ENCODE measurements around the gene LNX2.

GRCh38 chr13:27549406-27549981, 70.8 kb downstream of the LNX2 start:
- TF ChIP-seq, protein P1, sequence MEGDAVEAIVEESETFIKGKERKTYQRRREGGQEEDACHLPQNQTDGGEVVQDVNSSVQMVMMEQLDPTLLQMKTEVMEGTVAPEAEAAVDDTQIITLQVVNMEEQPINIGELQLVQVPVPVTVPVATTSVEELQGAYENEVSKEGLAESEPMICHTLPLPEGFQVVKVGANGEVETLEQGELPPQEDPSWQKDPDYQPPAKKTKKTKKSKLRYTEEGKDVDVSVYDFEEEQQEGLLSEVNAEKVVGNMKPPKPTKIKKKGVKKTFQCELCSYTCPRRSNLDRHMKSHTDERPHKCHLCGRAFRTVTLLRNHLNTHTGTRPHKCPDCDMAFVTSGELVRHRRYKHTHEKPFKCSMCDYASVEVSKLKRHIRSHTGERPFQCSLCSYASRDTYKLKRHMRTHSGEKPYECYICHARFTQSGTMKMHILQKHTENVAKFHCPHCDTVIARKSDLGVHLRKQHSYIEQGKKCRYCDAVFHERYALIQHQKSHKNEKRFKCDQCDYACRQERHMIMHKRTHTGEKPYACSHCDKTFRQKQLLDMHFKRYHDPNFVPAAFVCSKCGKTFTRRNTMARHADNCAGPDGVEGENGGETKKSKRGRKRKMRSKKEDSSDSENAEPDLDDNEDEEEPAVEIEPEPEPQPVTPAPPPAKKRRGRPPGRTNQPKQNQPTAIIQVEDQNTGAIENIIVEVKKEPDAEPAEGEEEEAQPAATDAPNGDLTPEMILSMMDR (IDR thresholded peaks at IDR 0.05): no peak
- TF ChIP-seq EZH2 (IDR thresholded peaks at IDR 0.05; ENCODE audit: borderline replicate concordance, insufficient read depth, low read depth, low read length, poor library complexity, severe bottlenecking): no peak
